ENCODE measurements around the gene STX4.
A peak's percentile ranks its signal among the peaks of the same experiment; 100 is the strongest.

STX4 gene, protein sequence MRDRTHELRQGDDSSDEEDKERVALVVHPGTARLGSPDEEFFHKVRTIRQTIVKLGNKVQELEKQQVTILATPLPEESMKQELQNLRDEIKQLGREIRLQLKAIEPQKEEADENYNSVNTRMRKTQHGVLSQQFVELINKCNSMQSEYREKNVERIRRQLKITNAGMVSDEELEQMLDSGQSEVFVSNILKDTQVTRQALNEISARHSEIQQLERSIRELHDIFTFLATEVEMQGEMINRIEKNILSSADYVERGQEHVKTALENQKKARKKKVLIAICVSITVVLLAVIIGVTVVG

DNA sequence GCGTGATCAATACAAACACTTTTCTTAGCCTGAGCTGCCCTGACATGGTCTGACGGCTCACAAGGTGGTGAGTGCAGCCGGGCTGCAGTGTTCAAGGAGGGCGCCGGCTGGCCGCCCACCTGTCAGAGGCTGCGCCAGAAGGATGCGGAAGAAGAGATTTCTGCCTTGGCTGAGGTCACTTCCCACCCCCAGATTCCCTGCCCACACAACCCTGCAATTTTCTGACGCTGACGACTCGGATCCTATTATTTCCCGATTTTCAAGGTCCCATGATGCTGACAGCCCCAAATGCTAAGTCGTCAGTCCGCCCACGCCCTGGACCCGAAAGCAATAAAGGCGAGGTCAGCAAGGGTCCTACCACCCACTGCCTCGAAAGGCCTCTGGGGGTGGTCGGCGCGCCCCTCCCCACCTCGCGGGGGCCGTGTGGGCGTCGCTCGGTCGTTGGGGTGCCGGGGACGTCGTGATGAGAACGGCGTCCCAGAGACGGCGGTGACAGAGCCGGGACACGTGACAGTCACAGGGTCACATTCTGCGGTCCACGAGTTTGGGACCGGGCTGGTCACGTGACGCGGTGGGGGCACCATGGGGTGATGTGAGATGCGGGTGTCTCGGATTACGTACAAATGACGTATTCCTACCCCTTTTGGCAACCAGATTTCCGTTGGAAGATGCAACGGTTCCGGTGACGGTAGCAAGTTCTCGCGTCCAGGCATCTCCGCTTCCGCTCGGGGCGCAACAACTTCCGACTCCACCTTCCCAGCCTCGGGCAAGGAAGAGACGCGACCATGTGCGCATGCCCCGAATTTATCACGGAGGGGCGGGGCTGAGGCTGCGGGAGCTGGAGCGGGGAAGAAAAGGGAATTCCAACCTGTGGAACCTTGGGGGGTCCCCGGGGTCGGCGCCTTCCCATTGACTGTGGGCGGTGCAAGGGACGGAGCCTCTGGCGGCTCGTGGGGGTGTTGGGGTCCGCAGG lies at the start of gene STX4:
Gene STX4 (plus strand): TSS at position 823 of the 973 bp plus-strand sequence. CDS start 248 bp downstream, outside the sequence.
- DNase-seq: peak; percentile 96

DNA sequence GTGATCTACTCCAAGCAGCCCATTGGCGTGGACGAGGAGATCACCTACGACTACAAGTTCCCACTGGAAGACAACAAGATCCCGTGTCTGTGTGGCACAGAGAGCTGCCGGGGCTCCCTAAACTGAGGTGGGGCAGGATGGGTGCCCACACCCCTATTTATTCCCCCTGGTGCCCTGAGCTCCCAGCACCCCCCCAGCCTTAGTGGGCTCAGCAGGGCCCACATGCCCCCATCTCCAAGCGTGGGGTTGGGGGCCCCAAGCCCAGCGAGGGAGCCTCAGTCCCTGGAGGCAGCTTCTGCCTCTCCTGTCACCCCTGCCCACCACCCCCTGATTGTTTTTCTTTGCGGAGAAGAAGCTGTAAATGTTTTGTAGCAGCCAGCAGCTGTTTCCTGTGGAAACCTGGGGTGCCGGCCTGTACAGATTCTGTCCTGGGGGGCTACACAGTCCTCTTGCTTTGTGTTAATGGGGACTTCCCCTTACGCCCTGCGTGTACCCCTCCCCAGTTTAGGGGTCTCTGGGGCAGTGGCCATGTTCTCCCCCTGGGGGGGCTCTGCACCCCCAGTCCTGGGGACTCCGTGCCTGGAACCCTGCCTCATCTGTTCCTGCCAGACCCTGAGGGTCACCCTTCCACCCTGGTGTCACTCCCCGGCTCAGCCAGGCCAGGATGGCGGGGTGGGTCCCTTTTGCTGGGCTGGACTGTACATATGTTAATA lies 49.3 kb upstream of the STX4 start:
- no peak for DNase-seq

DNA sequence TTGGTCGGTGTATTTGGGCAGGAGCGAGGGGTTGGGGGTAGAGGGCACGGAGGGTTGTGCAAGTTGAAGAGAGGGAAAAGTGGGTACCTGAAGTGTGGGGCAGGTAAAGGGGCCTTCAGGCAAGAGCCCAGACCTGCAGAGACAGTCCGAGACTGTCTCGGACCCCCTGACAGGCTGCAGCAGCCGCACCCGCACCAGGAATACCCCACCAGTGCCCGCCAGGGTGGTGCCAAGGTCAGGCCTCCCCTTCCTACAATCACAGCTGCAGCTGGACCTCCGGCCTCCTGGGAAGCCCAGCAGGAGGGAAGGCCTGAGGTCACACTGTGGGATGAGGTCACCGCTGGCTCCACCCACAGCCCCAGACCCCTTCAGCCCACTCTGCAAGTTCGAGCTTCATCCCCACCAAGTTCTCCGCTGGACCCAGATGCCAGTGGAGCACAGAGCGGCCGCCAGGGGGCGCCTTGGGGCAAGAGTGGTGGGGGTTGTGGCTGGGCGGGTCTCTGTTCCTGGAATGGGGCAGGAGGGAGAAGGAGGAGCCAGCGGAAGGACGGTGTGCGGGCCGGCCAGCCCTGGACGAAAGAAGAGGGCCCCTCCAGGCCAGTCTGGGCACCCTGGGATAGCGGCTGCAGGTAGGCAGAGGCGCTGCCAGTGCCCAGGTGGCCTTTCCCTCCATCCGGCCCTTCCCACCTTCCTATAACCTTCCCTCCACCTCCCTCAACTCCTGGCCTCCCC lies 48.5 kb upstream of the STX4 start, which contains the start of gene HSD3B7:
Gene HSD3B7 (plus strand): TSS at position 539 of the 732 bp plus-strand sequence. CDS start 452 bp downstream, outside the sequence.
- DNase-seq: peak; percentile 84

DNA sequence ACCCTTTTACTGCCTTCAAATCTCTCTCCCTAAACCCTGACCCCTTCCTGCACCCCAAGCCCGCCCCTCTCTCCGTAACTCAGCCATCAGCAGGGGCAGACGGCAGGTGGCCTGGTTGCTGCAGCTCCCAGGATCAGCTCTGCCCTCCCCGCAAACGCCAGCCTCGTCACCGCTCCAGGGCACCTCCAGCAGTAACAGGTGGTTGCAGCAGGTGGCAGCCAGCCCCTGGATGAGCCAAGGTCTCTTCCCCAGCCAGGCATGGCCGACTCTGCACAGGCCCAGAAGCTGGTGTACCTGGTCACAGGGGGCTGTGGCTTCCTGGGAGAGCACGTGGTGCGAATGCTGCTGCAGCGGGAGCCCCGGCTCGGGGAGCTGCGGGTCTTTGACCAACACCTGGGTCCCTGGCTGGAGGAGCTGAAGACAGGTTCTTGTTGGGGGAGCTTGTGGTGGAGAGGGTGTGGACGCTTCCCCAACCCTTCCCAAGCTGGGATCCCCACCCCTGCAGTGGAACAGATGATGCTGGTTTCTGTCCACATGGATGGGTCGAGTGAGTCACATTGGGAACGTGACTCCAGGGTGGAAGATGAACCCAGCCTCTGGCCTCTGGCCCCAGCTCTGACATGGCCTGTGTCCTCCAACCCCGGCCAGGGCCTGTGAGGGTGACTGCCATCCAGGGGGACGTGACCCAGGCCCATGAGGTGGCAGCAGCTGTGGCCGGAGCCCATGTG lies 47.8 kb upstream of the STX4 start:
- DNase-seq: no peak

DNA sequence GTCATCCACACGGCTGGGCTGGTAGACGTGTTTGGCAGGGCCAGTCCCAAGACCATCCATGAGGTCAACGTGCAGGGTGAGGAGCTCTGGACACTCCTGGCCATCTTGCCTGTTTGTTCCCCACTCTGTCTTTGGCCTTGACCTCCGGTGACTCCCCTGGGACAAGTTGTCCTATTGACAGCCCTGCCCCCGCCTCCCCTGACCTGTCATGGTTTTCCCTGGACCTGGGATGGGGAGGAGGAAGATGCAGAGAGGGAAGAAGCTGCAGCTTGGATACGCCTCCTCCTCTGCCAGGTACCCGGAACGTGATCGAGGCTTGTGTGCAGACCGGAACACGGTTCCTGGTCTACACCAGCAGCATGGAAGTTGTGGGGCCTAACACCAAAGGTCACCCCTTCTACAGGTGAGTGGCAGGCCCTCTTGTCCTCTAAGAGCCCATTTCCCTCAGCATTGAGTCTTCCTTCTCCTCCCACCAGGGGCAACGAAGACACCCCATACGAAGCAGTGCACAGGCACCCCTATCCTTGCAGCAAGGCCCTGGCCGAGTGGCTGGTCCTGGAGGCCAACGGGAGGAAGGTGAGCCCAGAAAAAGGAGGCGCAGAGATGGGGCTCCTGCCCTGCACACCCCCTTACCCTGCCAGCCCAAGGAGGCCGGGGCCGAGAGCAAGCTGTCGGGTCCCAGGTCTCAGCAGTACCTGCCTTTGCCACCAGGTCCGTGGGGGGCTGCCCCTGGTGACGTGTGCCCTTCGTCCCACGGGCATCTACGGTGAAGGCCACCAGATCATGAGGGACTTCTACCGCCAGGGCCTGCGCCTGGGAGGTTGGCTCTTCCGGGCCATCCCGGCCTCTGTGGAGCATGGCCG lies 47.0 kb upstream of the STX4 start:
- no peak for DNase-seq

DNA sequence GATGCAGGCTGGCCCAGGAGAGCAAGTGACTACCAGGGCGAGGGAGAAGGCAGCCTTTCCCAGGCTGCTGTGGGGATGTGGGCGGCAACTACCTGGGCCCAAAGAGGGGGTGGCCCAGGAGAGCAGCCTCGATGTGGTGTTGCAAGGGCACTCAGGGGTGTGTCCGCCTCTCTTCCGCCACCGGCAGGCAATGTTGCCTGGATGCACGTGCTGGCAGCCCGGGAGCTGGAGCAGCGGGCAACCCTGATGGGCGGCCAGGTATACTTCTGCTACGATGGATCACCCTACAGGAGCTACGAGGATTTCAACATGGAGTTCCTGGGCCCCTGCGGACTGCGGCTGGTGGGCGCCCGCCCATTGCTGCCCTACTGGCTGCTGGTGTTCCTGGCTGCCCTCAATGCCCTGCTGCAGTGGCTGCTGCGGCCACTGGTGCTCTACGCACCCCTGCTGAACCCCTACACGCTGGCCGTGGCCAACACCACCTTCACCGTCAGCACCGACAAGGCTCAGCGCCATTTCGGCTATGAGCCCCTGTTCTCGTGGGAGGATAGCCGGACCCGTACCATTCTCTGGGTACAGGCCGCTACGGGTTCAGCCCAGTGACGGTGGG lies 45.7 kb upstream of the STX4 start:
- DNase-seq: no peak

DNA sequence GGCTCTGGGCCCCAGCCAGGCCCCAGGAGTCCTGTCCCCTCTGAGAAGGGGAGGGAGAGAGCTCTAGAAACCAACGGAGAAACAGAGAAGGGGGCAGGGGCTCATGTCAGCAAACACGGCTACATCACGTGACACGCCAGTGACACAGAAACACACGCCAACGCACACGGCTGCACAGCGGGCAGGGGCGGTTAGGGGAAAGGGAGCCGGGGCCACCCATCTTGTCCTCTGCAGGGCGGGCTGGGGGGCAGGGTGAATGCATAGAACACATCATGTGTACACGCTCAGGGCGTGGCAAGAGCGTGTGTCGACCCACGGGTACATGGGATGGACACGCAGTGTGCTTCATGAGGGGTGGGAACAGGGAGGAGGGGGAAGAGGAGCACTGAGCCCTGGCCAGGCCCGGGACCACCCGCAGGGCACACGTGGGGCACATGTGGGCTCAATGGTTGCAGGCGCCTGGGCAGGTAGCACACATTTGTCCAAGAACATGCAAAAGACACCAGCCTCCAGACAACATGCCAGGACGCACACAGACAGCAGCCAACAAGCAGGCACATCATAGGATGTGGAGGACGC lies 43.8 kb upstream of the STX4 start:
- DNase-seq: no peak

DNA sequence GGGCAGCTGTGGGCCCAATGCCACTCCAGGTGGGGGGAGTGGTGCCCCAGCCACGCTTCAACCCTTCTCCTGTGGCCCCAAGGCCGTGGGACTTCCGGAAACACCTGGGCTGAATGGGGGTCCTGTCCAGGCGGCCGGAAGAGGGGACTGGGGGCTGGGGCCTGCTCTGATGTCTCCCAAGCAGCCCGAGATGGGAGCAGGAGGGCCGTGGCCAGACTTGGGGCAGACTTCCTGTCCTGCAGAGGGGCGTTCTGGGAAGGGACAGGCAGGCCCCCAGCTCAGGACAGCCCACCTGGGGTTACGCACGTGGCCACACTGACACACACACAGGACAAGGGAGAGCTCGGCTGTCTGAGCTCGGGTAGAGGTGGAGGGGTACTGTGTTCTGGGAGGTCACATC lies 43.3 kb upstream of the STX4 start:
- DNase-seq: no peak

DNA sequence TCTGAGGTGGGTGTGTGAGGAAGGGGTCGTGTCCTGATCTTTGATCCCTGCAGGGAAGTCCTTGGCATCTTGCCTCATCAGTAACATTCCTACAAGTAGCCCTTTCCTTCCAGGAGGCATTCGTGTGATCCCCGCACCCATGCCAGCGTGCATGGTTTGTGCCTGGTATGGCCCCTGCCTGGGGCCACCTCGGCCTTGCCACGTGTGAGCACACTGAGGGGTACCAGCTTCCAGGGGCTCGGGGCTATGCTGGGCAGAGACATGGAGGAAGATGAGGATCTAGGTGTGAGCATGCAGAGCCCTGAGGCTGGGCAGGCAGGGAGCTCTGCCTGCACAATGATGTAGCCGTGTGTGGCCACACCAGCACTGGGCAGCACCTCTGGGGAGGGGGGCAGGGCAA lies 42.3 kb upstream of the STX4 start:
- no peak for DNase-seq

DNA sequence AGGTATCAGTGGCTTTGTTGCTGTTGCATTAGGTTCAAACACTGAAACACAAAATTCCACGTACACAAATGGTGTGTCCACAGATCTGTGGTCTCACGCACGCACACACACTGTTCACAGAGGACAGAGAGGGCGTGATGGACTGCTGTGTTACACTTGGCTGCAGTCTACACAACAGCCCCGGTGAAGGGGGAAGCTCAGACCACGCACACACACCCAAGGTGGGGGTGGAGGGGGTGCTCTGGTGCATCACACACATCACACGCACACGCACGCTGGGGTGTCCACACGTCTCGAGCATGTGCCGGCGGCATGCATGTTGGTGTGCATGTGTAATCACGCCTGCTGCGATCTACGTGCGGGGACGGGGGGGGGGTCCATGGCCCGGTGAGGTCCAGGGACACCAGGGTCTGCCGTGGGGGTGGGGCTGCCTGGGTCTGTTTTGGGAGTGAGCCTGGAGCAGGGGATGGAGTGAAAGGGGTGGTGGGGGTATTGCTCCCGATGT lies 41.0 kb upstream of the STX4 start:
- no peak for DNase-seq

DNA sequence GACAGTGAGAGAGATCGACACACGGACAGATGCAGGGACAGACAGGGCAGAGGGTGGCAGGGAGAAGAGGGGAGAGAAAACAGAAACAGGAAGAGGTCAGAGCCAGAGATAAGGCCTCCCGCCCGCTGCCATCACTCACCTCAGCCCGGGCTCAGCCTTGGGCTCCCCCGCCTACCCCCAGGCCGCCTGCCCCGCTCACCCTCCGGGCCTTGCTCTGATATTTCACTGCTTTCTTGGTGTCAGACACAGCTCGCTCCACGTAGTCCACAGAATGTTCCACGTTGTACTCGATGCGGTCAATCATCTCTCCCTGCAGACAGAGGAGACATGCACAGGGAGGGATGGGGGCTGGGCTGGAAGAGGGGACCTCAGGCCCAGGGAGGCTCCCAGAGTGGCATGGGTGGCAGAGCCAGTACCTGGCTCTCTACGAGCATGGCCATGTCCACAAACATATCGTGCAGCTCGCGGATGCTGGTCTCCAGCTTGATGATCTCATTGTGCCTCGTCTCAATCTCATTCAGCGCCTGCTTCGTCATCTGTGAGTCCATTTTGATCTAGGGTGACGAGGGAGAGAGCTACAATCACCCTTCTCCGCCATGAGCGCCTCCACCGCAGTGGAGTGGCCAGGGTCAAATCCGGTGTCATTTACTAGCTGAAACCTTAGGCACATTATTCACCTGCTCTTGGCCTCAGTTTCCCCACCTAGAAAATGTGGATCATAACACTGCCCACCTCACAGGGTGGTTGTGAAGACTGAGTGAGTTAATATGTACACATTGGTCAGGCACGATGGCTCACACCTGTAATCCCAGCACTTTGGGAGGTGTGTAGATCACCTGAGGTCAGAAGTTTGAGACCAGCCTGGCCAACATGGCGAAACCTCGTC lies 40.2 kb upstream of the STX4 start:
- no peak for DNase-seq

DNA sequence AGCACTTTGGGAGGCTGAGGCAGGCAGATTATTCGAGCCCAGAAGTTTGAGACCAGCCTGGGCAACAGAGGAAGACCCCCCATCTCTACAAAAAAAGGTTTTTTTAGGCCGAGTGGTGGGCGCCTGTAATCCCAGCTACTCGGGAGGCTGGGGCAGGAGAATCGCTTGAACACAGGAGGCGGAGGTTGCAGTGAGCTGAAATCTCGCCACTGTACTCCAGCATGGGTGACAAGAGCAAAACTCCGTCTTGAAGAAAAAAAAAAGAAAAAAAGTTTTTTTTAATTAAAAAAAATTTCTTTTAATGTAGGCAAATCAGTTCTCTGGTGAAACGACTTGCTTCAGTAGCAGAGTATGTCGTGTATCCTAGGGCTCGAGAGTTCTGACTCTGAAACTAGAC lies 37.4 kb upstream of the STX4 start:
- DNase-seq: no peak

DNA sequence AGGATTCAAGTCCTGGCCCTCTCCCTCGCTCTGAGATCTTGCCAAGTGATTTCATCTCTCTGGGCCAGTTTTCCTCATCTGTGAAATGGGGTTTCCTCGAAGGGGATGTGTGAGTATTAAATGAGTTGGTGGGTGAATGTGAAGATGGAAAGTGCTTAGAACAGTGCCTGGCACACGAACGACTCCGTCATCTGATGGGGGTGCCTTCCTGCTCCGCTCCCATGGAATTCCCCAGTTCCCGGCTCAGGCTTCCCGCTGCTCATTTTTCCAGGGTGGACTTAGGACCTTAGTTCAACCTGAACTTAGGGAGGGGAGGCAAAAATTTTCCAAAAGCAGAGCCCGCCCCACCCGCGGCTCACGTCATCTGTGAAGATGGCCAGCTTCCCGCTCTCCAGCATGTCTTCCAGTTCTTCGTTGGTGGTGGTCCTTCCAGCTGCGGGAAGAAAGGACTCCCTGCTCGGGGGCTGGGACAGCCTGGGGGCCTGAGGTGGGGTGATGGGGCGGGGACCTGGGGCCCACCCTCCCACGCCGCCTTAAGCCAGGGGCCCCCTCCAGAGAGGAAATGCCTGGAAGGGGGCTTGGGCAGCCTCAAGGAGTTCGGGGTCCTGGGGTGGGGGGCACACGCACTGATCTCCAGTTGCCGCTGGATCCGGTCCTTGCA lies 36.9 kb upstream of the STX4 start:
- DNase-seq: no peak

DNA sequence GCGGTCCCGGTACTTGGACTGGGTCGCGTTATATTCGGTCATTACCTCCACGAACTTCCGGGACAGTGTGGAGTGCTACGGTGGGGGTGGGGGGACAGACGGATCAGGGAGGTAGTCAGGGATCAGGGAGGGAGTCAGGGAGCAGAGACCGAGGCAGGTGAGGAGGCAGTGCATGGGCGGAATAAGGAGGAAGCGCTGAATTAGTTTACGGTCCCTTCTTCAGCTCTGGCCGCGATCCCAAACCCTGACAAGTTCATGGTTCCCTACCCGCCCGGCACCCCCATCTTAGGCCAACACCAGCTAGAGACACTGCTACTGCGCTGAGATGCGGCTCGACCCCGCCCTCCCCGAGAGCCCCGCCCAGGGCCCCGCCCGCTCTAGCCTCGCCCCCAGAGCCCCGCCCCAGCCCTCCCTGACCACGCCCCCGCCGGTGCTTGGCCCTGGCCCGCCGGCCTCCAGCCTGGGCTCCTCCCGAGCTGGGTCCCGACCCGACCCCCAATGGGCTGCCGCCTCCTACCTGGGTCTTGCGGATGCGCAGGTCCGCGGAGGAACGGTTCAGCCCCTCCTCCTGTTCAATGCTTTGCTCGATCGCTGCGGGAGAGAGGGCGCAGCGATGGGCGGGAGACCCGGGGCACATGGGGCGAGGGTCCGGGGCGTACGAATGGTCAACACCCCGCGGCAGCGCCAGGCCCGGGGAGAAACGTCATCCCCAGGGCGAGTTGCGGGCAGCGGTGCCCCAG lies 36.2 kb upstream of the STX4 start:
- DNase-seq: peak; percentile 56

DNA sequence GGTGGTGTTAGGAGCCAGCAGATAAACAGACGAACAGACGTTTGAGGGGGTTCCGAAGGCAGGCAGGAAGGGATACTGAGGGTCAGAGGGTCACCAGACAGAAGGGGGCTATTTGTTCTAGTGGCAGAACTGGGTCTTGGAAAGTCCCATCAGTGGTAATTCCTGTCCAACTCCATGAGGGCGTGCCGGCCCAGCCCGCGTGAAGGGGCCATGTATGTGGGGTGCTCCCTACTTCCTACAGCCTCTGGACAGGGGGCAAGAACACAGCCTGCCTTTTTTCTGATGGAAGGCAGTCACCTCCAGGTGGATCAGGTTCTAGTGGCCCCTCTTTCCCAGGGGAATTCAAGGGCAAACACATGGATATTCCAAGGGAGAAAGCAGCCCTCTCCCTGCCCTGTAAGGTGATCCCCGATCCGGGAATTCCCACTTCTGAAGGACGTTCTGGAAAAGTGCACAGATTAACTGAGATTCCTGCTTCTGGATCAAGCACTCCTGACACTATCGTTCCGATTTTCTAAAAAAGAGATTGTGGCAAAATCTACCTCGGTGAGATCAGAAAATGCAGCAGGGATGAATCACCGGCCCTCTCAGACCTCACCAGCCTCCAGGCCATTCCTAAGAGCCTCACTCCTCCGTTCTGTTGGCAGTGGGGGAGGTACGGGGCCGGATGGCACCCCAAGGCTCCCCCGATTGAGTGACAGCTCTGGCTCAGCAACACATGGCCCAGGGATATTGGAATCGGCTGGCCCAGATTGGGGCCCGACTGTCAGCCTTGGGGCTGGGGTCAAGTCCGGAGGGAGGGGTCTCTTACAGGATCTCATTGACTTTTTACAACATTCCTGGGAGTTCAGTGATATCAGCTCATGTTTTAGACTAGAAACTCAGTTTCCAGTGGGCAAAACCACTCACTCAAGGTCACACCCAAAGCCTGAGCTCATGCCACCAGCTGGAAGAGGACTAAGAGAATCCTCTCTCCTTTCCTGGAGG lies 35.3 kb upstream of the STX4 start:
- DNase-seq: peak; percentile 77
